ENCODE data around the gene LRTM2. TPM values are rescaled to one million over a fixed set of nuclear protein-coding genes. Genes with fewer than 3 reads are reported as not detected.
"Not testable (repeated sequence)": the region's sequence is repeated elsewhere in the genome, so short reads cannot be mapped to it uniquely, and the experiment has no call there.

Gene LRTM2
- total RNA-seq, 1 experiment from 2014 or later, result not detected

- no peak for DNase-seq (ENCODE audit: low spot score)
These were observed 9.0 kb upstream of the LRTM2 start for GRCh38 chr12:1811281-1811947.

- no peak for DNase-seq (ENCODE audit: low spot score)
These were observed 8.4 kb upstream of the LRTM2 start for GRCh38 chr12:1811948-1812291.

GRCh38 chr12:1812650-1813302 is 7.6 kb upstream of the LRTM2 start:
- DNase-seq (ENCODE audit: low spot score), result no peak

GRCh38 chr12:1814266-1814665 is 6.1 kb upstream of the LRTM2 start:
- DNase-seq (ENCODE audit: low spot score), result no peak

GRCh38 chr12:1815108-1815507 is 5.3 kb upstream of the LRTM2 start:
- DNase-seq (ENCODE audit: low spot score), result no peak

GRCh38 chr12:1815814-1816729 is 4.3 kb upstream of the LRTM2 start:
- no peak for DNase-seq (ENCODE audit: low spot score)

- DNase-seq (ENCODE audit: low spot score), result no peak
These were observed 3.5 kb upstream of the LRTM2 start for GRCh38 chr12:1816730-1817348.

GRCh38 chr12:1817928-1818327 is 2.4 kb upstream of the LRTM2 start:
- not testable (repeated sequence) for DNase-seq (ENCODE audit: low spot score)

- no peak for DNase-seq (ENCODE audit: low spot score)
These were observed 1.3 kb upstream of the LRTM2 start for GRCh38 chr12:1819050-1819449.

GRCh38 chr12:1819571-1819970 is 794 bp upstream of the LRTM2 start:
- DNase-seq (ENCODE audit: low spot score), result no peak

- no peak for DNase-seq (ENCODE audit: low spot score)
These were observed 529 bp downstream of the LRTM2 start for GRCh38 chr12:1820896-1821291.

- DNase-seq (ENCODE audit: low spot score), result no peak
These were observed 1.4 kb downstream of the LRTM2 start for GRCh38 chr12:1821805-1822204.

- no peak for DNase-seq (ENCODE audit: low spot score)
These were observed 2.3 kb downstream of the LRTM2 start for GRCh38 chr12:1822699-1823098.

GRCh38 chr12:1823237-1823636 is 2.9 kb downstream of the LRTM2 start:
- no peak for DNase-seq (ENCODE audit: low spot score)

GRCh38 chr12:1825382-1826102 is 5.2 kb downstream of the LRTM2 start:
- DNase-seq (ENCODE audit: low spot score), result no peak

- DNase-seq (ENCODE audit: low spot score), result no peak
These were observed 6.0 kb downstream of the LRTM2 start for GRCh38 chr12:1826401-1826800.

GRCh38 chr12:1826867-1827705 is 6.7 kb downstream of the LRTM2 start:
- no peak for DNase-seq (ENCODE audit: low spot score)

- DNase-seq (ENCODE audit: low spot score), result no peak
These were observed 7.8 kb downstream of the LRTM2 start for GRCh38 chr12:1827826-1828805.

- DNase-seq (ENCODE audit: low spot score), result no peak
These were observed 8.5 kb downstream of the LRTM2 start for GRCh38 chr12:1828856-1829255.
